Upper lobe of right lung (tissue), 1 donor: Measurements from ENCODE around the gene DPP6. TPM values are rescaled to one million over a fixed set of nuclear protein-coding genes. Genes with fewer than 3 reads are reported as not detected.

Experiments
- ATAC-seq: fragments of 200-7000 bp; cut with Tn5 transposase; one replicate; pipeline ENCODE4 v1.9.1; 2020; ENCODE audit warnings: mild to moderate bottlenecking, moderate library complexity
- DNase-seq: peaks from one replicate; pipeline ENCODE4 v3.0.0-alpha.2; 2020
- H3K27ac ChIP-seq: fragments of 200-600 bp; one replicate; pipeline ENCODE4 v1.8.0; 2022
- H3K27me3 ChIP-seq: fragments of 200-600 bp; one replicate; pipeline ENCODE4 v1.8.0; 2022; ENCODE audit warnings: mild to moderate bottlenecking
- H3K36me3 ChIP-seq: fragments of 200-600 bp; one replicate; pipeline ENCODE4 v1.8.0; 2022
- H3K4me1 ChIP-seq: fragments of 200-600 bp; one replicate; pipeline ENCODE4 v1.8.0; 2022
- H3K4me3 ChIP-seq: fragments of 200-600 bp; one replicate; pipeline ENCODE4 v1.8.0; 2022; ENCODE audit warnings: mild to moderate bottlenecking
- H3K9me3 ChIP-seq: fragments of 200-600 bp; one replicate; pipeline ENCODE4 v1.8.0; 2022
- CTCF ChIP-seq: fragments of 200-600 bp; IDR thresholded peaks from one replicate; pipeline ENCODE4 v1.8.0; 2022; ENCODE audit warnings: antibody characterized with exemption
- intact Hi-C: fragments of 100-400 bp; cut with DNase I; formaldehyde crosslinking; loops from one replicate; pipeline ENCODE4 v1.11.0; 2022
- total RNA-seq: library from RNA; stranded (reverse); fragmentation: NEBNext Ultra II Directional; extraction: Animal tissue kit (Norgen Biotek cat#: 25700); gene quantifications from one replicate; pipeline ENCODE4 v1.2.1, GENCODE V29; 2021
- donor health status: DM: no; HTN: yes; CAD: no; lungs with severe emphysema.

Gene DPP6
- total RNA-seq, 1 donor from 2014 or later: 1.6 TPM

DNA sequence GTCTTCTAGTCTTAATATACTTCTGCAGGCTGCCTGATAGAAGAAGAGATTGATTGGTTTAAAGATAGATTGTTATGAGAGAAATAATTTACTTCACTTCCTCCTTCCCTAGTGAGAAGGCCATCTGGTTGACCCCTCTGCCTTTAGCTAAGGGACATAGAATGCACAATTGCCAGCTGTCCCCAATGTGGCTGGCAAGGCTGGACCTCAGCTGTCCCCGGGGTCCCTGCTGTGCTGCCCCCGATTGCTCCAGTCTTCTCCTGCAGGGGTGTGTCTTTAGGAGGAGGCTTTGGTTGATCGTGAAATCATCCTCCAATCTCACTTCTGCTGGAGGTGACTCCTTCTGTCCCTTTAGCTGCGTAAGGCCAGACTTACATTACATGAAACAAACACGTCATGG lies 388.5 kb downstream of the DPP6 start:
- no peak overlapping the region for H3K27ac ChIP-seq
- intact Hi-C loops: no loop called here
- H3K27me3 ChIP-seq: no peaks in the 10 kb centered on the region
- no peak overlapping the region for H3K4me3 ChIP-seq
- no peak for DNase-seq
- H3K36me3 ChIP-seq: no peaks in the 10 kb centered on the region
- TF ChIP-seq CTCF: no peak
- no peaks in the 10 kb centered on the region for H3K4me1 ChIP-seq
- ATAC-seq: no peak
- H3K9me3 ChIP-seq: no peaks in the 10 kb centered on the region

GRCh38 chr7:154441811-154442210 lies 389.6 kb downstream of the DPP6 start:
- Histone ChIP-seq H3K36me3 (no peaks in the 10 kb centered on the region), H3K4me3 (no peak overlapping the region), H3K27ac (no peak overlapping the region), H3K4me1 (no peaks in the 10 kb centered on the region), H3K9me3 (no peaks in the 10 kb centered on the region), H3K27me3 (no peaks in the 10 kb centered on the region)
- intact Hi-C loops: no loop called here
- ATAC-seq (no peak), DNase-seq (no peak)
- no peak for TF ChIP-seq CTCF

DNA sequence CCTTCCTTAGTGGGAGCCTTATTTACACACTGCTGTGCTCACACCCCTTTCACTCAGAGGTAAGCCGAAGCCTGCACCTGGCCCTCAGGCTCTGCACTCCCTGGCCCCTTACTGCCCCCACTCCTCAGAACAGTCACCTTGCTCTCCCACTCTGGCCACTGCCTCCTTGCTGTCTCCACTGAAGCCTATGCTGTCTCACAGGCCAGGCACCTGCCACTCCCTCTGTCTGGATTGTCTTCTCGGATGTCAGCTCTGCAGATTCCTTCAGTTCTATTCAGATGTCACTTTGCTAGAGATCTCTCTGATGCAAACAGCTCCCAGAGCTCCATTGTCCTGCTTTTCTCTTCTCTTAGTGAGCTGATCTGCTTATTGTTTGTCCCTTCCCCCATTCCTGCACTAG lies 390.7 kb downstream of the DPP6 start:
- no peaks in the 10 kb centered on the region for H3K27me3 ChIP-seq
- ATAC-seq (no peak), DNase-seq (no peak)
- H3K27ac ChIP-seq: no peak overlapping the region
- H3K9me3 ChIP-seq: no peaks in the 10 kb centered on the region
- H3K4me1 ChIP-seq: no peaks in the 10 kb centered on the region
- intact Hi-C loops: no loop called here
- H3K4me3 ChIP-seq: no peak overlapping the region
- TF ChIP-seq CTCF: no peak
- no peaks in the 10 kb centered on the region for H3K36me3 ChIP-seq

- Histone ChIP-seq H3K36me3 (no peaks in the 10 kb centered on the region), H3K4me3 (no peak overlapping the region), H3K27me3 (no peaks in the 10 kb centered on the region), H3K27ac (no peak overlapping the region), H3K9me3 (peaks cover 4% of the 10 kb centered on the region), H3K4me1 (no peaks in the 10 kb centered on the region)
- no peak for TF ChIP-seq CTCF
- ATAC-seq: no peak
- DNase-seq: no peak
- intact Hi-C loops: no loop called here
Observed at GRCh38 chr7:154450451-154450850, 398.3 kb downstream of the DPP6 start.

- H3K9me3 ChIP-seq: peaks cover 4% of the 10 kb centered on the region
- no peaks in the 10 kb centered on the region for H3K36me3 ChIP-seq
- H3K4me1 ChIP-seq: no peaks in the 10 kb centered on the region
- DNase-seq (no peak), ATAC-seq (no peak)
- TF ChIP-seq CTCF: no peak
- no peak overlapping the region for H3K27ac ChIP-seq
- H3K4me3 ChIP-seq: no peak overlapping the region
- no peaks in the 10 kb centered on the region for H3K27me3 ChIP-seq
- intact Hi-C loops: no loop called here
Observed at GRCh38 chr7:154451480-154452457, 399.6 kb downstream of the DPP6 start.
